ENCODE results near the gene ZNF654. TPM values are rescaled to one million over a fixed set of nuclear protein-coding genes. Genes with fewer than 3 reads are reported as not detected.
A peak's percentile ranks its signal among the peaks of the same experiment; 100 is the strongest.

ZNF654 gene
- total RNA-seq, 1 donor from 2014 or later: 16.7 TPM

DNA sequence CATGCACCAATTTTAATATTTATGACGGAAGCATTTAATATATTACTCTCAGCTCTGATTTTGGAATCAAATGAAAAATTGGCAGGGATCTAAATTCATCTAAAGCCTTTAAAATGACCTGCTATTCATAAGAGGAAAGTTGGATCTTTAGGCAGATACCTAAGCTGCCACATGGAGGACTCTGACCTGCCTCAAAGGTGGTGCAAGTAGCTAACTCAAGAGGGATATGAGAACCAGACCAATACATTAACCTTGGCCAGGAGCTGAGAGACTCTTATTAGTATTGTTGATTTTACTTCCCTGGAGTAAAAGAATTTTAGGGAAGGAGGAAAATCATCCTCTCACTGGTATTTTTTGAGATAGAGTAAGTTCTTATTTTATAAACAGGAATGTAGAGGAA is 17.7 kb downstream of the ZNF654 start:
- Mint-ChIP-seq H3K9me3 (peaks cover 7% of the 10 kb centered on the region), H3K27me3 (ENCODE audit: low read depth) (no peaks in the 10 kb centered on the region), H3K4me1 (ENCODE audit: low read depth) (peaks cover 25% of the 10 kb centered on the region), H3K27ac (no peak overlapping the region), H3K4me3 (ENCODE audit: low read depth) (no peak overlapping the region), H3K36me3 (ENCODE audit: low read depth) (peaks cover 33% of the 10 kb centered on the region)
- no peak for DNase-seq (ENCODE audit: low spot score)
- intact Hi-C loops (cut with micrococcal nuclease): no loop called here

DNA sequence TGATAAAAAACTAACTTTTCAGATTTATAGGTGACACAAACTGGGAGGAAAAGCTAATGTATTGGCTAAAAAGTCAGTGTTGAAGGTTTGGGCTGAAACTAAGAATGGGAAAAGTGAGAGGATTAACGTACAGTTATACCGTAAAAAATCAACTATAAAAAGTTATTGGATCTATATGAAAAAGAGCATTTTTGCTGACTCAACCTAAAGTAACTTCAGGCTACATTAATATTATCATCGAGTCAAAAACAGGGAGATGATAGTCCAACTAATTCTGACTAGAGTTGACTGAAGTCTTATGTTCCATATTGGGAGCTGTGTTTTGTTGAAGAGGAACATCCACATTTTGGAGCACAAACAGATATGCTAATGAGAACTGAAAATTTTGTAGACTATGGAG is 19.9 kb downstream of the ZNF654 start:
- Mint-ChIP-seq H3K4me1 (ENCODE audit: low read depth) (peaks cover 22% of the 10 kb centered on the region), H3K27ac (no peak overlapping the region), H3K36me3 (ENCODE audit: low read depth) (peaks cover 32% of the 10 kb centered on the region), H3K4me3 (ENCODE audit: low read depth) (no peak overlapping the region), H3K27me3 (ENCODE audit: low read depth) (no peaks in the 10 kb centered on the region), H3K9me3 (no peaks in the 10 kb centered on the region)
- no peak for DNase-seq (ENCODE audit: low spot score)
- intact Hi-C loops (cut with micrococcal nuclease): no loop called here

DNA sequence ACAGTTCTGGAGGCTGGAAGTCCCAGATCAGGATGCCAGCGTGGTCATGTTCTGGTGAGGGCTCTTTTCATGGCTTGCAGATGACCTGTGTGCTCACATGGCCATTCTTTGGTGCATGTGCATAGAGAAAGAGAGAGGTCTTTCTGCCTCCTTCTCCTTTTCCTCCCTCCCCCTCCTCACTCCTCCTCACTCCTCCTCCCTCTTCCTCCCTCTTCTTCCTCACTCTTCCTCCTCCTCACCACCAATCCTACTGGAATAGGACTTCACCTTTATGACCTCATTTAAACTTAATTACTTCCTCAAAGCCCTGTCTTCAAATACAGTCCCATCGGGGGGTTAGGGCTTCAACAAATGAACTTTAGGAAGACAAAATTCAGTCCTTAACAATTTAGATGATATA is 23.8 kb downstream of the ZNF654 start:
- no peak overlapping the region for H3K27ac Mint-ChIP-seq
- no peak overlapping the region for H3K4me3 Mint-ChIP-seq (ENCODE audit: low read depth)
- intact Hi-C loops (cut with micrococcal nuclease): no loop called here
- H3K4me1 Mint-ChIP-seq (ENCODE audit: low read depth): peaks cover 12% of the 10 kb centered on the region
- no peaks in the 10 kb centered on the region for H3K27me3 Mint-ChIP-seq (ENCODE audit: low read depth)
- H3K36me3 Mint-ChIP-seq (ENCODE audit: low read depth): peaks cover 35% of the 10 kb centered on the region
- H3K9me3 Mint-ChIP-seq: no peaks in the 10 kb centered on the region
- no peak for DNase-seq (ENCODE audit: low spot score)

DNA sequence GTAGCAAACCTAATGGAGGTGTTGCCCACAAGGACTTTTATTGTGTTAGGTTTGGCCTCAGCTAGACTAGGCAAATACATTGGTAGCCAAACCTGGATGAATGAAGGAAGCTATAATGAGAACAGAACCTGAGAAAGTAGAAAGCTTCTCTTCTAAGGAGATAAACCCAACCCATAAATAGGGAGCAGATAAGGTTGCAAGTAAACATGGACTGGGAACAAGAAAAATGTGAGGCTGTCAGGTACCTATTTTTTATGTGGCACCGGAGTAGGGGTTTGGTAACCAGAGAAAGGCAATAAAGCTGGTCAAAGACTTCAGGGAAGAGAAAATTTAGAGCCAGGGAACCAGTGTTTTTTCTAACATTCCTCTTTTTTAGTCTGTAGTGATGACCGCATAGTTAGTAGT is 25.0 kb downstream of the ZNF654 start:
- Mint-ChIP-seq H3K27ac (no peak overlapping the region), H3K36me3 (ENCODE audit: low read depth) (peaks cover 36% of the 10 kb centered on the region), H3K9me3 (no peaks in the 10 kb centered on the region), H3K27me3 (ENCODE audit: low read depth) (no peaks in the 10 kb centered on the region), H3K4me1 (ENCODE audit: low read depth) (peaks cover 5% of the 10 kb centered on the region), H3K4me3 (ENCODE audit: low read depth) (no peak overlapping the region)
- no peak for DNase-seq (ENCODE audit: low spot score)
- intact Hi-C loops (cut with micrococcal nuclease): no loop called here

DNA sequence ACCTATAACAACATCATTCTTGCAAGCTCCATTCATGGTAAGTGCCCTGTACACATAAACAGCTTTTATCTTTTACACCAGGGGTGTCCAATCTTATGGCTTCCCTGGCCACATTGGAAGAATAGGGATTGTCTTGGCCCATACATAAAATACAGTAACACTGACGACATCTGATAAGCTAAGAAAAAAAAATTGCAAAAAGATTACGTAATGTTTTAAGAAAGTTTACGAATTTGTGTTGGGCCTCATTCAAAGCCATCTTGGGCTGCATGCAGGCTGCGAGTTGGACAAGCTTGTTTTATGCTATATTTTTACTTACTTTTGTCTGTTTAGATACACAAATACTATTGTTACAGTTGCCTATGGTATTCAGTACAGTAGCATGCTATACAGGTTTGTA is 31.6 kb downstream of the ZNF654 start:
- H3K36me3 Mint-ChIP-seq (ENCODE audit: low read depth): peaks cover 61% of the 10 kb centered on the region
- no peak for DNase-seq (ENCODE audit: low spot score)
- peaks cover 11% of the 10 kb centered on the region for H3K9me3 Mint-ChIP-seq
- intact Hi-C loops (cut with micrococcal nuclease): no loop called here
- H3K4me3 Mint-ChIP-seq (ENCODE audit: low read depth): no peak overlapping the region
- H3K27ac Mint-ChIP-seq: no peak overlapping the region
- H3K27me3 Mint-ChIP-seq (ENCODE audit: low read depth): no peaks in the 10 kb centered on the region
- H3K4me1 Mint-ChIP-seq (ENCODE audit: low read depth): no peaks in the 10 kb centered on the region

DNA sequence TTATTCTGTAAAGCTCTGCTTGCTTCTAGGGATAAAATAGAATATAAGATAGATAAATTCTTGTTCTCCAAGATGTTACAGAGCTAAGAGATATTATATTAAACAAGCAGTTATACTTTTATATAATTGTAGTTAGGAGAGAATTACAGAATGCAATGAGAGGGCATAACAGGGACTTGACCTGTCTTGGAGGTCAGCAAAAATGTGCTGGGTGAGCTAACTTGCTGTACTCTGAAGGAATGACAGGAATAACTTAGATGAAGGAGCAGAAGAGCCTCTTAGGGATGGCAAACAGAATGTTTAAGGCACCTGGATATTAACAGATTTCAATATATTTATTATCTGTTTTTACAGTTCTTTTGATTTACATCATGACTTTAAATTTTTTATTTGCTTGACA is 33.2 kb downstream of the ZNF654 start:
- DNase-seq (ENCODE audit: low spot score): no peak
- peaks cover 19% of the 10 kb centered on the region for H3K9me3 Mint-ChIP-seq
- intact Hi-C loops (cut with micrococcal nuclease): no loop called here
- H3K4me3 Mint-ChIP-seq (ENCODE audit: low read depth): no peak overlapping the region
- H3K27me3 Mint-ChIP-seq (ENCODE audit: low read depth): no peaks in the 10 kb centered on the region
- H3K36me3 Mint-ChIP-seq (ENCODE audit: low read depth): peaks cover 68% of the 10 kb centered on the region
- H3K27ac Mint-ChIP-seq: no peak overlapping the region
- no peaks in the 10 kb centered on the region for H3K4me1 Mint-ChIP-seq (ENCODE audit: low read depth)

DNA sequence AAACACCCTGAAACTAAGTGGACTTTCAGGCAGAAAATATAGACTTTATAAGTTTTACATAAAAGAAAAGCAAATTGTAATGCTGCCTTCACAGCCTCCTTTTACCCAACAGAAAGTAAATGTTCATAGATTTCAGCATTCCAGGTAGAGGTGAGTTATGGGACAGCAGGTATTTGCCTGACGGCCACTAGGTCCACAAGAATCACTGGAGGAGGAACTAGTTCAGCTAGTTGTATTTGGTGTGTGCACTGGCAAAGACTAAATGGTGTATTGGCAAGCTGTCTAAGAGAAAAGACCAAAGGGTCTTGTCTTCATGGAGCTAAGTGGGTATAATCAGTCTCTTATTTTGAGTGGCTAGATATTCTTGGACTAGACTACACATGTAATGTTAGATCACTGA is 34.2 kb downstream of the ZNF654 start:
- intact Hi-C loops (cut with micrococcal nuclease): no loop called here
- H3K4me3 Mint-ChIP-seq (ENCODE audit: low read depth): no peak overlapping the region
- no peak for DNase-seq (ENCODE audit: low spot score)
- H3K9me3 Mint-ChIP-seq: peaks cover 27% of the 10 kb centered on the region
- no peaks in the 10 kb centered on the region for H3K4me1 Mint-ChIP-seq (ENCODE audit: low read depth)
- no peaks in the 10 kb centered on the region for H3K27me3 Mint-ChIP-seq (ENCODE audit: low read depth)
- H3K36me3 Mint-ChIP-seq (ENCODE audit: low read depth): peaks cover 73% of the 10 kb centered on the region
- no peak overlapping the region for H3K27ac Mint-ChIP-seq

DNA sequence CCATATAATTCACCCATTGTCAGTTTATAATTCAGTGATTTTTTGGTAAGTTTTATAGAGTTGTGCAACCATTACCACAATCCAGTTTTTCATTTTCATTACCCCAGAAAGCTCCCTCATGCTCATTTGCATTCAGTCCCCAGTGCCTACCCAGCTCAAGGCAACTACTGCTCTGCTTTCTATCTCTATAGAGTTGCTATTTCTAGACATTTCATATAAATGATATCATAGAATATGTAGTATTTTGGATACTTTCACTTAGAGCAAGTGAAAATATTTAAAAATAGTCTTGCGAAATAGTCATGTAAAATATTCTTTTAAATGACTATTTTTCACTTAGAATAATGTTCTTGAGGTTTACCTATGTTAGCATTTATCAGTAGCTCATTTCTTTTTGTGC is 42.1 kb downstream of the ZNF654 start:
- Mint-ChIP-seq H3K9me3 (peaks cover 40% of the 10 kb centered on the region), H3K4me1 (ENCODE audit: low read depth) (peaks cover 21% of the 10 kb centered on the region), H3K27me3 (ENCODE audit: low read depth) (no peaks in the 10 kb centered on the region), H3K4me3 (ENCODE audit: low read depth) (no peak overlapping the region), H3K36me3 (ENCODE audit: low read depth) (peaks cover 74% of the 10 kb centered on the region), H3K27ac (no peak overlapping the region)
- intact Hi-C loops (cut with micrococcal nuclease): no loop called here
- DNase-seq (ENCODE audit: low spot score): no peak

DNA sequence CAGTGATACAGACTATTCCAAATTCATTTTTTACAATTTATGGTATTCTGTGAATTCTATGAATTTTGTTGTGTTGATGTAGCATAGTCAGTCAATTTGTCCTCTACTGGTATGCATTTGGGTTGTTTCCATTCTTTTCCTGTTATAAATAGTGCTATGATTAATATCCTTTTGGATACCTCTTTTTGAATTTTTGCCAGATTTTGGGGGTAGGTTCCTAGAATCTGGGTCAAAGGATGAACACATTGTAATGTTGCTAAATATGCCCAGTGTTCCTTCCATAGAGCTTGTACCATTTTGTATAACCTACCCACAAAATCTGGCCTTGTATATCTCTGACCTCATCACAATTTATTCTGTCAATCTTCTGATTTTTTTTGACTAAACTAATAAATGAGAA is 46.3 kb downstream of the ZNF654 start:
- no peak overlapping the region for H3K4me3 Mint-ChIP-seq (ENCODE audit: low read depth)
- intact Hi-C loops (cut with micrococcal nuclease): no loop called here
- DNase-seq (ENCODE audit: low spot score): no peak
- H3K9me3 Mint-ChIP-seq: peaks cover 19% of the 10 kb centered on the region
- H3K27ac Mint-ChIP-seq: no peak overlapping the region
- no peaks in the 10 kb centered on the region for H3K27me3 Mint-ChIP-seq (ENCODE audit: low read depth)
- peaks cover 11% of the 10 kb centered on the region for H3K4me1 Mint-ChIP-seq (ENCODE audit: low read depth)
- H3K36me3 Mint-ChIP-seq (ENCODE audit: low read depth): peaks cover 39% of the 10 kb centered on the region

DNA sequence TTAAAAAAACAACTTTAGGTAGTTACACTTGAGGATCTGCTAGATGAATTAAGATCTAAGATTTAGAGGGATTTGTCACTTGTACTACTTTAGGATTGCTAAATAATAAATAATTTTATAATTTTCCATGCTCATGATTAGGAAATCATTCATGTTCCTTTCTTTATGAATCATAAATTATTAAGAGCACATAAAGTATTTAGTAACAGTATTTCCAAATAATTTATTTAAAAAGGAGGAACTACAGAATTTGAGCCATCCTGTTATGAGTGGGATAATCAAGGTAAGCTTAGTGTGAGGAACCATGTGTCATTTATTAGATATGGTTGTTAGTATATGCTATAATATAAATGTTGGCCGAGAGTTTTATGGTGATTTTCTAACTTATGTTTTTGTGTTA is 53.2 kb downstream of the ZNF654 start:
- peaks cover 30% of the 10 kb centered on the region for H3K36me3 Mint-ChIP-seq (ENCODE audit: low read depth)

DNA sequence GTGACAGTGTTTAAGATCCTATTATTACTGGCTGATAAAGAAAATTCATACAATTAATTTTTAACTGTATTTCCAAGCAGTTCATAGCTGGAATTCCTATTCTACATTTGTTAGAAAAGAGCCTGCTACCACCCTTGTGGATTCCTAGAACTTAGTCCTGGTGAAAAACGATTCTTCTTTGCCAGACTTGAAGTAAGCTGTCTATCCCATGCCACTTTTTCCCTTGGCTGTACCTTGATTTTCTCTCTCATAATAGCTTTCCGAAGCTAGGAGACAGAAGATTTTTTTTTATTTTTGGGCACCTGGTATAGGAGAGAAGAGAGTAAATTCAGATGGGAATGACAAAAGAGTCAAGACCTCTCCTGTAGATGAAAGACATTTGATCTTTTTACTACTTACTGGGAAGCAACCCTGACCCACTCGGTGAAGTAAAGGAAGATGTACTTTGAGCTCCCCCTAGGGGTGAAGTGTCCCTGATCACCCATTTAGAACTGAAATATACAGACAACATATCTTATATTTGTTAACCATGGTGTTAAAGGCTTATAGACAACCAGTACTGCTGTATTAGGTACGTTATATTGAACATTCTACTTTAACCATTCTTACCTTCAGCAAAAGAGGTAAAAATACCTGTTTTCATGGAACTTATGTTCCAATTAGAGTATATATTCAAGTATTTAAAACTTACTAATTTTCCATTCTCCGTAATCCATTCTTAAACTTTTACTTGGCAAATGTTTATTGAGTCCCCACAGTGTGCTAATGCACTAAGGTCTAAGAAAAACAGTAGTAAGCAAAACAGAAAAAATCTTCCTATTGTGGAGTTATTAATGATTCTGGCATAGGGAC is 54.5 kb downstream of the ZNF654 start:
- Mint-ChIP-seq H3K4me3 (ENCODE audit: low read depth) (no peak overlapping the region), H3K4me1 (ENCODE audit: low read depth) (peaks cover 23% of the 10 kb centered on the region), H3K27me3 (ENCODE audit: low read depth) (no peaks in the 10 kb centered on the region), H3K27ac (no peak overlapping the region), H3K9me3 (peaks cover 12% of the 10 kb centered on the region), H3K36me3 (ENCODE audit: low read depth) (peaks cover 43% of the 10 kb centered on the region)
- intact Hi-C loops (cut with micrococcal nuclease): loop anchor here (1.0 to 2.0 kb wide), 3 partner anchors 54 to 343 kb away; partner anchors contain the start of genes CGGBP1 and ZNF654
- peak; percentile 27 for DNase-seq (ENCODE audit: low spot score)

More for the DNA sequence above, 53.2 kb downstream of the ZNF654 start:
- H3K4me1 Mint-ChIP-seq (ENCODE audit: low read depth): peaks cover 13% of the 10 kb centered on the region
- intact Hi-C loops (cut with micrococcal nuclease): loop anchor here (2.0 kb wide), 1 partner anchor 341 kb away; no protein-coding TSS in a partner anchor
- DNase-seq (ENCODE audit: low spot score): no peak
- H3K4me3 Mint-ChIP-seq (ENCODE audit: low read depth): no peak overlapping the region
- H3K9me3 Mint-ChIP-seq: no peaks in the 10 kb centered on the region
- H3K27ac Mint-ChIP-seq: no peak overlapping the region
- no peaks in the 10 kb centered on the region for H3K27me3 Mint-ChIP-seq (ENCODE audit: low read depth)

DNA sequence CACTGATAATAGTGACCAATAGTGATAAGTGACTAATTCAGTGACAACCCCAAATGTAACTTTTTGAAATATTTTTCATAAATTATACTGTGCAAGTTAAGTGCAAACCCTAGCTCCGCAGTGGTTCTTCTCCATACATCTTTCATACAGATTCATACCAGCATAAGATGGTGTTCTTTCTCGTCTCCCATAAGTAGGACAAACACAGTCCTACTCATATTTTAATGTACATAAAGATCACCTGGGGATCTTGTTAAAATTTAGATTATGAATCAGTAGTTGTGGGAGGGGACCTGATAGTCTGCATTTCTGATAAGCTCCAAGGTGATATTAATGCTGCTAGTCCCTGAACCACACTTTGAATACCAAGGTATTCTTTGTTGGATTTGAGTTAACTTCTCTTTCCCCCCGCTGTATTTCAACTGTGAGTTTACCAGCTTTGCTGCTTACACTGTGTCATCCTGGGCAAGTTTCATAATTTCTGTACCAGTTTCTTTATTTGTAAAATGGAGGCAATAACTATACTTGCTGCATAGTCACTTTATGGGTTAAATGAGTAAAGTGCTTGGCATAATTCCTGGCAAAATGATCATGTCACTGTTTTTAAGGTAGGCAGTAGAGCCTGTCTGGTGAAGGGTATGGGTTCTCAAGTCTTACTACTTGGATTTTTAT is 56.0 kb downstream of the ZNF654 start:
- intact Hi-C loops (cut with micrococcal nuclease): no loop called here
- no peaks in the 10 kb centered on the region for H3K27me3 Mint-ChIP-seq (ENCODE audit: low read depth)
- peaks cover 45% of the 10 kb centered on the region for H3K36me3 Mint-ChIP-seq (ENCODE audit: low read depth)
- no peak for DNase-seq (ENCODE audit: low spot score)
- no peak overlapping the region for H3K27ac Mint-ChIP-seq
- H3K4me1 Mint-ChIP-seq (ENCODE audit: low read depth): peaks cover 23% of the 10 kb centered on the region
- no peak overlapping the region for H3K4me3 Mint-ChIP-seq (ENCODE audit: low read depth)
- H3K9me3 Mint-ChIP-seq: peaks cover 12% of the 10 kb centered on the region

DNA sequence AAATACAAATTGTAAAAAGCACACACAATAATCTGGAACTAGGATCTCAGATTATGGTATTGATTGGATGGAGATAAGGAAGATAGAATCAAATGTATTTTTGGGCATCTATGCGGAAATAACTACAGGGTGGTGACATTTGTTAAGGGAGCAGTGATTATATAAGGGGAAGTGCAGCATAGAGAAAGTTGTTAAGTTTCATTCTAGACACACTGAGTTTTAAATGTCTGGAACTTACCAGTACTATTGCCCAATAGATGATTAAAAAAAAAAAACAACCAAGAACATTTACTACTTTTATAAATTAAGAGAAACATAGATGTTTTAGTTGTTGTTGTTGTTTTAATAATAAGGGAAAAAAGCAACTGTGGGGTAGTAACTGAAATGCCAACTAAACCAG is 58.6 kb downstream of the ZNF654 start:
- H3K4me3 Mint-ChIP-seq (ENCODE audit: low read depth): no peak overlapping the region
- no peak overlapping the region for H3K27ac Mint-ChIP-seq
- intact Hi-C loops (cut with micrococcal nuclease): no loop called here
- H3K4me1 Mint-ChIP-seq (ENCODE audit: low read depth): peaks cover 25% of the 10 kb centered on the region
- H3K9me3 Mint-ChIP-seq: peaks cover 12% of the 10 kb centered on the region
- H3K27me3 Mint-ChIP-seq (ENCODE audit: low read depth): no peaks in the 10 kb centered on the region
- H3K36me3 Mint-ChIP-seq (ENCODE audit: low read depth): peaks cover 56% of the 10 kb centered on the region
- DNase-seq (ENCODE audit: low spot score): no peak

Data from activated T-helper 2 cell treated with anti-CD3 and anti-CD28 coated beads, Interferon-gamma antibody, Interleukin-2, Interleukin-4, amounts not matched to agents 10 μg/mL and 5 μg/mL and 100 μg/mL, durations not matched to agents 14 hours and 24 hours and 36 hours (primary cell).